ENCODE results near the gene TXLNA.
A peak's percentile ranks its signal among the peaks of the same experiment; 100 is the strongest.

Gene TXLNA

GRCh38 chr1:32181563-32181962 is 2.1 kb downstream of the TXLNA start:
- H3K4me2 ChIP-seq, result peak overlapping the region; percentile 95
- peak overlapping the region; percentile 96; the same call in 1 of the 2 replicates for H3K9ac ChIP-seq
- peak overlapping the region; percentile 90; the same call in 1 of the 2 replicates for H3K27ac ChIP-seq
- peak overlapping the region; percentile 82 for H3K4me3 ChIP-seq
- H3K36me3 ChIP-seq, result peaks cover 56% of the 10 kb centered on the region
- no peaks in the 10 kb centered on the region for H3K9me3 ChIP-seq
- H4K20me1 ChIP-seq, result peaks cover 66% of the 10 kb centered on the region
- no peaks in the 10 kb centered on the region for H3K27me3 ChIP-seq
- H3K4me1 ChIP-seq, result peaks cover 62% of the 10 kb centered on the region
- TF ChIP-seq Cebpa-rat (IDR thresholded peaks at IDR 0.05), result no peak

GRCh38 chr1:32182060-32182459 is 2.6 kb downstream of the TXLNA start:
- Histone ChIP-seq H3K27ac (no peak overlapping the region; the same call in 1 of the 2 replicates), H4K20me1 (peaks cover 70% of the 10 kb centered on the region), H3K27me3 (no peaks in the 10 kb centered on the region), H3K9me3 (no peaks in the 10 kb centered on the region), H3K4me1 (peaks cover 63% of the 10 kb centered on the region), H3K9ac (0 out of 2 replicates have a peak overlapping the region, but pooled peaks have one; percentile 30), H3K36me3 (peaks cover 61% of the 10 kb centered on the region), H3K4me3 (peak overlapping the region; percentile 82; the same call in 1 of the 2 replicates), H3K4me2 (peak overlapping the region; percentile 95)
- TF ChIP-seq Cebpa-rat (IDR thresholded peaks at IDR 0.05), result no peak

- H3K4me2 ChIP-seq, result peak overlapping the region; percentile 3; the same call in 1 of the 2 replicates
- H4K20me1 ChIP-seq, result peaks cover 96% of the 10 kb centered on the region
- no peak overlapping the region; the same call in 1 of the 2 replicates for H3K9ac ChIP-seq
- H3K27me3 ChIP-seq, result no peaks in the 10 kb centered on the region
- TF ChIP-seq Cebpa-rat (IDR thresholded peaks at IDR 0.05), result no peak
- H3K4me1 ChIP-seq, result peaks cover 55% of the 10 kb centered on the region
- no peak overlapping the region for H3K27ac ChIP-seq
- H3K9me3 ChIP-seq, result no peaks in the 10 kb centered on the region
- H3K4me3 ChIP-seq, result no peak overlapping the region
- peaks cover 87% of the 10 kb centered on the region for H3K36me3 ChIP-seq
Measured at GRCh38 chr1:32184650-32185049, 5.2 kb downstream of the TXLNA start.

- H3K36me3 ChIP-seq, result peaks cover 100% of the 10 kb centered on the region
- peaks cover 100% of the 10 kb centered on the region for H4K20me1 ChIP-seq
- H3K4me2 ChIP-seq, result no peak overlapping the region; the same call in 1 of the 2 replicates
- TF ChIP-seq Cebpa-rat (IDR thresholded peaks at IDR 0.05), result no peak
- H3K27me3 ChIP-seq, result no peaks in the 10 kb centered on the region
- H3K4me1 ChIP-seq, result peaks cover 48% of the 10 kb centered on the region
- H3K4me3 ChIP-seq, result no peak overlapping the region
- no peaks in the 10 kb centered on the region for H3K9me3 ChIP-seq
- H3K9ac ChIP-seq, result no peak overlapping the region
- 0 out of 2 replicates have a peak overlapping the region, but pooled peaks have one; percentile 15 for H3K27ac ChIP-seq
Measured at GRCh38 chr1:32186077-32186476, 6.6 kb downstream of the TXLNA start.

- Histone ChIP-seq H4K20me1 (peaks cover 100% of the 10 kb centered on the region), H3K4me3 (no peak overlapping the region), H3K4me1 (peaks cover 44% of the 10 kb centered on the region), H3K27ac (no peak overlapping the region), H3K36me3 (peaks cover 100% of the 10 kb centered on the region), H3K9me3 (no peaks in the 10 kb centered on the region), H3K9ac (no peak overlapping the region), H3K4me2 (no peak overlapping the region; the same call in 1 of the 2 replicates), H3K27me3 (no peaks in the 10 kb centered on the region)
- TF ChIP-seq Cebpa-rat (IDR thresholded peaks at IDR 0.05), result no peak
Measured at GRCh38 chr1:32186491-32186890, 7.0 kb downstream of the TXLNA start.

GRCh38 chr1:32187850-32188249 is 8.4 kb downstream of the TXLNA start:
- Histone ChIP-seq H3K27ac (0 out of 2 replicates have a peak overlapping the region, but pooled peaks have one; percentile 12), H3K4me3 (no peak overlapping the region), H3K27me3 (no peaks in the 10 kb centered on the region), H3K4me2 (no peak overlapping the region), H3K9me3 (no peaks in the 10 kb centered on the region), H3K36me3 (peaks cover 100% of the 10 kb centered on the region), H3K4me1 (peaks cover 30% of the 10 kb centered on the region), H4K20me1 (peaks cover 99% of the 10 kb centered on the region), H3K9ac (no peak overlapping the region)
- TF ChIP-seq Cebpa-rat (IDR thresholded peaks at IDR 0.05), result no peak

- Histone ChIP-seq H3K4me1 (peaks cover 19% of the 10 kb centered on the region), H3K27me3 (no peaks in the 10 kb centered on the region), H3K4me3 (no peak overlapping the region), H4K20me1 (peaks cover 93% of the 10 kb centered on the region), H3K36me3 (peaks cover 100% of the 10 kb centered on the region), H3K9me3 (no peaks in the 10 kb centered on the region), H3K4me2 (no peak overlapping the region), H3K9ac (no peak overlapping the region), H3K27ac (no peak overlapping the region)
- no peak for TF ChIP-seq Cebpa-rat (IDR thresholded peaks at IDR 0.05)
Measured at GRCh38 chr1:32192220-32192948, 12.9 kb downstream of the TXLNA start.

GRCh38 chr1:32194984-32195383 is 15.5 kb downstream of the TXLNA start:
- no peak overlapping the region for H3K27ac ChIP-seq
- no peak overlapping the region for H3K4me3 ChIP-seq
- H4K20me1 ChIP-seq, result peaks cover 75% of the 10 kb centered on the region
- no peaks in the 10 kb centered on the region for H3K9me3 ChIP-seq
- peak overlapping the region; percentile 26 for H3K4me2 ChIP-seq
- peaks cover 33% of the 10 kb centered on the region for H3K4me1 ChIP-seq
- TF ChIP-seq Cebpa-rat (IDR thresholded peaks at IDR 0.05), result no peak
- H3K9ac ChIP-seq, result peak overlapping the region; percentile 32
- H3K27me3 ChIP-seq, result no peaks in the 10 kb centered on the region
- peaks cover 88% of the 10 kb centered on the region for H3K36me3 ChIP-seq

GRCh38 chr1:32195531-32195930 is 16.1 kb downstream of the TXLNA start:
- H3K27ac ChIP-seq, result no peak overlapping the region
- H3K4me3 ChIP-seq, result no peak overlapping the region
- H3K4me2 ChIP-seq, result peak overlapping the region; percentile 26
- no peaks in the 10 kb centered on the region for H3K9me3 ChIP-seq
- H3K9ac ChIP-seq, result peak overlapping the region; percentile 32; the same call in 1 of the 2 replicates
- peaks cover 83% of the 10 kb centered on the region for H3K36me3 ChIP-seq
- peaks cover 69% of the 10 kb centered on the region for H4K20me1 ChIP-seq
- peaks cover 36% of the 10 kb centered on the region for H3K4me1 ChIP-seq
- TF ChIP-seq Cebpa-rat (IDR thresholded peaks at IDR 0.05), result no peak
- H3K27me3 ChIP-seq, result no peaks in the 10 kb centered on the region
